ENCODE results near the gene FBXO15.

DNA sequence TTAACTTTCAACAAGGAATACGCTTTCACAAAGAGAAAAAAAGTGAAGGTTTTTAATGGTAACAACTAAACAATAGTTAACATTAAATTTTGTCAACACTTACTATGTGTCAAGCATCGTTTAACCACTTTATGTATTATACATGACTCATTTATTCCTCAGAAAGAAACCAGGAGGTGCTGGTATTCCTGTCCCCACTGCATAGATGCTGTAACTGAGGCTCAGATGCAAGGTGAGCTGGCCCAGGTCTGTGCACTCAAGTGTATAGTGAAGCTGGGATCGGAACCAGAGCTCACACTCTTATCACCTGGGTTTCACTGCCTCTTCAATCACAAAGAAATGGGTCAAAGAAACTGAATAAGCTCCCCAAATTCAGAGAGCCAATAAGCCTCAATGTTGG lies 16.5 kb downstream of the FBXO15 start:
- no peak for TF ChIP-seq ZNF629 (tag by site-specific recombination; IDR thresholded peaks at IDR 0.05)
- TF ChIP-seq, protein P1, sequence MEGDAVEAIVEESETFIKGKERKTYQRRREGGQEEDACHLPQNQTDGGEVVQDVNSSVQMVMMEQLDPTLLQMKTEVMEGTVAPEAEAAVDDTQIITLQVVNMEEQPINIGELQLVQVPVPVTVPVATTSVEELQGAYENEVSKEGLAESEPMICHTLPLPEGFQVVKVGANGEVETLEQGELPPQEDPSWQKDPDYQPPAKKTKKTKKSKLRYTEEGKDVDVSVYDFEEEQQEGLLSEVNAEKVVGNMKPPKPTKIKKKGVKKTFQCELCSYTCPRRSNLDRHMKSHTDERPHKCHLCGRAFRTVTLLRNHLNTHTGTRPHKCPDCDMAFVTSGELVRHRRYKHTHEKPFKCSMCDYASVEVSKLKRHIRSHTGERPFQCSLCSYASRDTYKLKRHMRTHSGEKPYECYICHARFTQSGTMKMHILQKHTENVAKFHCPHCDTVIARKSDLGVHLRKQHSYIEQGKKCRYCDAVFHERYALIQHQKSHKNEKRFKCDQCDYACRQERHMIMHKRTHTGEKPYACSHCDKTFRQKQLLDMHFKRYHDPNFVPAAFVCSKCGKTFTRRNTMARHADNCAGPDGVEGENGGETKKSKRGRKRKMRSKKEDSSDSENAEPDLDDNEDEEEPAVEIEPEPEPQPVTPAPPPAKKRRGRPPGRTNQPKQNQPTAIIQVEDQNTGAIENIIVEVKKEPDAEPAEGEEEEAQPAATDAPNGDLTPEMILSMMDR (tag by site-specific recombination; IDR thresholded peaks at IDR 0.05), result no peak
- TF ChIP-seq ZBTB17 (tag by site-specific recombination; IDR thresholded peaks at IDR 0.05), result no peak
- TF ChIP-seq, protein P2, sequence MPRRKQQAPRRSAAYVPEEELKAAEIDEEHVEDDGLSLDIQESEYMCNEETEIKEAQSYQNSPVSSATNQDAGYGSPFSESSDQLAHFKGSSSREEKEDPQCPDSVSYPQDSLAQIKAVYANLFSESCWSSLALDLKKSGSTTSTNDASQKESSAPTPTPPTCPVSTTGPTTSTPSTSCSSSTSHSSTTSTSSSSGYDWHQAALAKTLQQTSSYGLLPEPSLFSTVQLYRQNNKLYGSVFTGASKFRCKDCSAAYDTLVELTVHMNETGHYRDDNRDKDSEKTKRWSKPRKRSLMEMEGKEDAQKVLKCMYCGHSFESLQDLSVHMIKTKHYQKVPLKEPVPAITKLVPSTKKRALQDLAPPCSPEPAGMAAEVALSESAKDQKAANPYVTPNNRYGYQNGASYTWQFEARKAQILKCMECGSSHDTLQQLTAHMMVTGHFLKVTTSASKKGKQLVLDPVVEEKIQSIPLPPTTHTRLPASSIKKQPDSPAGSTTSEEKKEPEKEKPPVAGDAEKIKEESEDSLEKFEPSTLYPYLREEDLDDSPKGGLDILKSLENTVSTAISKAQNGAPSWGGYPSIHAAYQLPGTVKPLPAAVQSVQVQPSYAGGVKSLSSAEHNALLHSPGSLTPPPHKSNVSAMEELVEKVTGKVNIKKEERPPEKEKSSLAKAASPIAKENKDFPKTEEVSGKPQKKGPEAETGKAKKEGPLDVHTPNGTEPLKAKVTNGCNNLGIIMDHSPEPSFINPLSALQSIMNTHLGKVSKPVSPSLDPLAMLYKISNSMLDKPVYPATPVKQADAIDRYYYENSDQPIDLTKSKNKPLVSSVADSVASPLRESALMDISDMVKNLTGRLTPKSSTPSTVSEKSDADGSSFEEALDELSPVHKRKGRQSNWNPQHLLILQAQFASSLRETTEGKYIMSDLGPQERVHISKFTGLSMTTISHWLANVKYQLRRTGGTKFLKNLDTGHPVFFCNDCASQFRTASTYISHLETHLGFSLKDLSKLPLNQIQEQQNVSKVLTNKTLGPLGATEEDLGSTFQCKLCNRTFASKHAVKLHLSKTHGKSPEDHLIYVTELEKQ (tag by site-specific recombination; IDR thresholded peaks at IDR 0.05; ENCODE audit: borderline replicate concordance), result no peak
- no peak for TF ChIP-seq KLF8 (tag by site-specific recombination; IDR thresholded peaks at IDR 0.05)
- TF ChIP-seq, protein P3, sequence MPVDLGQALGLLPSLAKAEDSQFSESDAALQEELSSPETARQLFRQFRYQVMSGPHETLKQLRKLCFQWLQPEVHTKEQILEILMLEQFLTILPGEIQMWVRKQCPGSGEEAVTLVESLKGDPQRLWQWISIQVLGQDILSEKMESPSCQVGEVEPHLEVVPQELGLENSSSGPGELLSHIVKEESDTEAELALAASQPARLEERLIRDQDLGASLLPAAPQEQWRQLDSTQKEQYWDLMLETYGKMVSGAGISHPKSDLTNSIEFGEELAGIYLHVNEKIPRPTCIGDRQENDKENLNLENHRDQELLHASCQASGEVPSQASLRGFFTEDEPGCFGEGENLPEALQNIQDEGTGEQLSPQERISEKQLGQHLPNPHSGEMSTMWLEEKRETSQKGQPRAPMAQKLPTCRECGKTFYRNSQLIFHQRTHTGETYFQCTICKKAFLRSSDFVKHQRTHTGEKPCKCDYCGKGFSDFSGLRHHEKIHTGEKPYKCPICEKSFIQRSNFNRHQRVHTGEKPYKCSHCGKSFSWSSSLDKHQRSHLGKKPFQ (tag by site-specific recombination; IDR thresholded peaks at IDR 0.05), result no peak
- no peak for TF ChIP-seq ZNF157 (tag by site-specific recombination; IDR thresholded peaks at IDR 0.05)

Data from HEK293 (cell line).